ENCODE data around the gene TMEM174.

- TF ChIP-seq CTCF (conservative IDR thresholded peaks at IDR 0.05 in 1 of 2, IDR thresholded peaks at IDR 0.05 in 1 of 2; ENCODE audit: low read depth in 1 of 2, low read length in 2 of 2) = no peak
- no peak for TF ChIP-seq EZH2 (IDR thresholded peaks at IDR 0.05; ENCODE audit: low read length, missing control alignments)
Observed at GRCh38 chr5:73137563-73138530, 35.1 kb upstream of the TMEM174 start.
